Smooth muscle cell (in vitro differentiated cells): Measurements from ENCODE around the gene ANKRD34B. TPM values are rescaled to one million over a fixed set of nuclear protein-coding genes. Genes with fewer than 3 reads are reported as not detected.

Experiments used
- DNase-seq: peaks from one replicate; lab custom pipeline; 2025; ENCODE audit not compliant: unreplicated experiment; lab: John Stamatoyannopoulos, UW
- H2AFZ ChIP-seq: fragments of 200-600 bp; sonication (generic); 2 replicates; pipeline ENCODE4 v1.6.0; 2016; ENCODE audit warnings: antibody characterized with exemption, low read depth, mild to moderate bottlenecking
- H3F3A ChIP-seq: fragments of 200-600 bp; sonication (generic); 2 replicates; pipeline ENCODE4 v1.6.0; 2017; ENCODE audit warnings: antibody characterized with exemption, low read depth
- H3K27ac ChIP-seq: fragments of 200-600 bp; sonication (generic); 2 replicates; pipeline ENCODE4 v1.5.1; 2016; ENCODE audit warnings: low read depth, mild to moderate bottlenecking
- H3K27me3 ChIP-seq: fragments of 200-600 bp; sonication (generic); 2 replicates; pipeline ENCODE4 v1.6.1; 2016; ENCODE audit warnings: low read depth, mild to moderate bottlenecking
- H3K36me3 ChIP-seq: fragments of 200-600 bp; sonication (generic); 2 replicates; pipeline ENCODE4 v1.5.1; 2016; ENCODE audit warnings: low read depth
- H3K4me1 ChIP-seq: fragments of 200-600 bp; sonication (generic); 2 replicates; pipeline ENCODE4 v1.5.1; 2016; ENCODE audit warnings: low read depth
- H3K4me2 ChIP-seq: fragments of 200-600 bp; sonication (generic); 2 replicates; pipeline ENCODE4 v1.6.0; 2016; ENCODE audit warnings: mild to moderate bottlenecking
- H3K4me3 ChIP-seq: fragments of 200-600 bp; sonication (generic); 2 replicates; pipeline ENCODE4 v1.5.1; 2016; ENCODE audit warnings: mild to moderate bottlenecking
- H3K79me2 ChIP-seq: fragments of 200-600 bp; sonication (generic); 2 replicates; pipeline ENCODE4 v1.6.0; 2016; ENCODE audit warnings: low read depth, mild to moderate bottlenecking
- H3K9ac ChIP-seq: fragments of 200-600 bp; sonication (generic); 2 replicates; pipeline ENCODE4 v1.6.0; 2016; ENCODE audit warnings: low read depth
- H3K9me3 ChIP-seq: fragments of 200-600 bp; sonication (generic); replicated peaks from 2 replicates; pipeline ENCODE4 v1.5.1; 2016; ENCODE audit warnings: low read depth
- H4K20me1 ChIP-seq: fragments of 200-600 bp; sonication (generic); 2 replicates; pipeline ENCODE4 v1.6.0; 2016; ENCODE audit warnings: low read depth
- CTCF ChIP-seq: fragments of 200-600 bp; sonication (generic); IDR thresholded peaks from 2 replicates; pipeline ENCODE4 v1.5.1; 2017; ENCODE audit warnings: borderline replicate concordance, mild to moderate bottlenecking, antibody characterized with exemption; ENCODE audit not compliant: insufficient read depth, poor library complexity, severe bottlenecking
- WGBS: methylation state at CpG from one replicate; pipeline ENCODE4 v1.1.7; 2016; ENCODE audit warnings: low lambda C conversion rate; 5-methylcytosine and 5-hydroxymethylcytosine counted together
- polyA plus RNA-seq: library from polyadenylated mRNA; unstranded; fragments of >200 nt; fragmentation: Nextera tagmentation; extraction: Ambion mirVana; gene quantifications from 2 replicates; pipeline ENCODE4 v1.2.1, GENCODE V29; 2016
- total RNA-seq: library from RNA; depleted of rRNA; stranded (reverse); fragments of >200 nt; gene quantifications from 2 replicates; pipeline ENCODE4 v1.2.3, GENCODE V29; 2014

ANKRD34B gene
- total and polyA plus RNA-seq, 2 experiments from 2014 or later: not detected

GRCh38 chr5:80541392-80541791, 28.7 kb downstream of the ANKRD34B start:
- H4K20me1 ChIP-seq: no peaks in the 10 kb centered on the region
- no peaks in the 10 kb centered on the region for H3K36me3 ChIP-seq
- no peaks in the 10 kb centered on the region for H3K4me1 ChIP-seq
- H3K4me2 ChIP-seq: no peak overlapping the region
- no peak overlapping the region for H3K27ac ChIP-seq
- TF ChIP-seq CTCF: no peak
- no peak overlapping the region for H3K9ac ChIP-seq
- no peak for DNase-seq
- H3F3A ChIP-seq: no peaks in the 10 kb centered on the region
- no peak overlapping the region for H2AFZ ChIP-seq
- no peaks in the 10 kb centered on the region for H3K79me2 ChIP-seq
- H3K4me3 ChIP-seq: no peak overlapping the region
- WGBS: 80% methylated on average over 3 of the region's 3 CpGs
- H3K27me3 ChIP-seq: no peaks in the 10 kb centered on the region
- H3K9me3 ChIP-seq: no peaks in the 10 kb centered on the region

GRCh38 chr5:80540691-80541090, 29.4 kb downstream of the ANKRD34B start:
- DNase-seq: no peak
- Histone ChIP-seq H3K36me3 (no peaks in the 10 kb centered on the region), H3K79me2 (no peaks in the 10 kb centered on the region), H2AFZ (no peak overlapping the region), H4K20me1 (no peaks in the 10 kb centered on the region), H3K9ac (no peak overlapping the region), H3K27ac (no peak overlapping the region), H3K27me3 (no peaks in the 10 kb centered on the region), H3K4me1 (no peaks in the 10 kb centered on the region), H3K4me2 (no peak overlapping the region), H3F3A (no peaks in the 10 kb centered on the region), H3K9me3 (no peaks in the 10 kb centered on the region), H3K4me3 (no peak overlapping the region)
- no peak for TF ChIP-seq CTCF
- 93% methylated on average over 1 of the region's 1 CpG for WGBS

- Histone ChIP-seq H3K4me2 (no peak overlapping the region), H3K9me3 (no peaks in the 10 kb centered on the region), H3K27ac (no peak overlapping the region), H3F3A (no peaks in the 10 kb centered on the region), H3K4me3 (no peak overlapping the region), H2AFZ (no peak overlapping the region), H3K36me3 (no peaks in the 10 kb centered on the region), H3K79me2 (no peaks in the 10 kb centered on the region), H4K20me1 (no peaks in the 10 kb centered on the region), H3K4me1 (no peaks in the 10 kb centered on the region), H3K9ac (no peak overlapping the region), H3K27me3 (no peaks in the 10 kb centered on the region)
- no peak for DNase-seq
- WGBS: 33% methylated on average over 4 of the region's 4 CpGs
- no peak for TF ChIP-seq CTCF
Measured at GRCh38 chr5:80516826-80517225, 53.3 kb downstream of the ANKRD34B start.

GRCh38 chr5:80509362-80509761, 60.7 kb downstream of the ANKRD34B start:
- no peak overlapping the region for H3K27ac ChIP-seq
- no peaks in the 10 kb centered on the region for H3F3A ChIP-seq
- no peak for TF ChIP-seq CTCF
- no peak for DNase-seq
- WGBS: 95% methylated on average over 4 of the region's 4 CpGs
- H3K4me3 ChIP-seq: no peak overlapping the region
- no peaks in the 10 kb centered on the region for H3K79me2 ChIP-seq
- H3K36me3 ChIP-seq: no peaks in the 10 kb centered on the region
- no peaks in the 10 kb centered on the region for H3K4me1 ChIP-seq
- no peak overlapping the region for H3K9ac ChIP-seq
- no peak overlapping the region for H3K4me2 ChIP-seq
- no peaks in the 10 kb centered on the region for H3K9me3 ChIP-seq
- no peaks in the 10 kb centered on the region for H3K27me3 ChIP-seq
- H2AFZ ChIP-seq: no peak overlapping the region
- no peaks in the 10 kb centered on the region for H4K20me1 ChIP-seq
